Prostate gland (tissue), 2 donors: ENCODE results near the gene OSBP2. TPM values are rescaled to one million over a fixed set of nuclear protein-coding genes. Genes with fewer than 3 reads are reported as not detected.

Source experiments
- DNase-seq: peaks from one replicate; pipeline ENCODE4 v3.0.0-alpha.2; 2019; ENCODE audit warnings: low spot score
- H3K27ac ChIP-seq, 2 donors: fragments of 200-600 bp; sonication (generic); 2 replicates each; pipeline ENCODE4 v1.5.1; 2017 to 2019
- H3K27me3 ChIP-seq: fragments of 200-600 bp; sonication (generic); replicated peaks from 2 replicates; pipeline ENCODE4 v1.5.1; 2019; ENCODE audit not compliant: insufficient read depth
- H3K36me3 ChIP-seq, 2 donors: fragments of 200-600 bp; sonication (generic); 1 replicate in 1 of 2; 2 replicates in 1 of 2; pipeline versions ENCODE4 v1.5.1 to v1.8.1; 2017 to 2019
- H3K4me1 ChIP-seq: fragments of 200-600 bp; sonication (generic); replicated peaks from 2 replicates; pipeline ENCODE4 v1.5.1; 2019
- H3K4me3 ChIP-seq, 2 donors: fragments of 200-600 bp; sonication (generic); 2 replicates each; pipeline ENCODE4 v1.5.1; 2017 to 2019
- H3K9me3 ChIP-seq: fragments of 200-600 bp; sonication (generic); 2 replicates; pipeline ENCODE4 v1.5.1; 2017
- CTCF ChIP-seq, 4 experiments: fragments of 200-600 bp in 2 of 4; fragments of 450-650 bp in 2 of 4; sonication (generic) in 2 of 4; IDR thresholded peaks; 1 replicate in 3 of 4; 2 replicates in 1 of 4; pipeline ENCODE4 v1.5.1; 2016 to 2019; ENCODE audit warnings: antibody characterized with exemption in 4 of 4, mild to moderate bottlenecking in 2 of 4, moderate library complexity in 2 of 4
- POLR2A ChIP-seq: fragments of 450-650 bp; IDR thresholded peaks from one replicate; pipeline ENCODE4 v1.6.1; 2016; ENCODE audit warnings: antibody characterized with exemption, mild to moderate bottlenecking
- POLR2AphosphoS5 ChIP-seq: sonication (generic); formaldehyde crosslinking; IDR thresholded peaks from one replicate; pipeline ENCODE4 v1.6.1; 2017; ENCODE audit warnings: antibody characterized with exemption
- WGBS: methylation state at CpG from one replicate; pipeline ENCODE4 v1.1.5; 2018; 5-methylcytosine and 5-hydroxymethylcytosine counted together
- intact Hi-C: fragments of 100-400 bp; cut with DNase I; formaldehyde crosslinking; loops from one replicate; pipeline ENCODE4 v1.14.2; 2022
- total RNA-seq, 2 donors: library from RNA; depleted of rRNA; stranded (reverse); fragments of >200 nt; gene quantifications; one replicate each; pipeline ENCODE4 v1.1.0, GENCODE V29; 2016

The OSBP2 gene
- total RNA-seq, 2 donors from 2014 or later = 4.5 to 16.2 TPM

GRCh38 chr22:30866811-30867271 is 172.2 kb downstream of the OSBP2 start:
- H3K27me3 ChIP-seq = no peaks in the 10 kb centered on the region
- no peaks in the 10 kb centered on the region for H3K9me3 ChIP-seq
- TF ChIP-seq POLR2AphosphoS5 (no peak), CTCF (IDR thresholded peaks at IDR 0.05) (no peak), POLR2A (no peak)
- H3K27ac ChIP-seq = no peak overlapping the region
- no peaks in the 10 kb centered on the region for H3K36me3 ChIP-seq
- DNase-seq = no peak
- intact Hi-C loops = no loop called here
- 91% methylated on average over 4 of the region's 4 CpGs for WGBS
- H3K4me1 ChIP-seq = no peaks in the 10 kb centered on the region
- H3K4me3 ChIP-seq = no peak overlapping the region

GRCh38 chr22:30867746-30868662 is 173.3 kb downstream of the OSBP2 start:
- intact Hi-C loops = no loop called here
- no peak for DNase-seq
- Histone ChIP-seq H3K4me3 (no peak overlapping the region), H3K9me3 (no peaks in the 10 kb centered on the region), H3K4me1 (no peaks in the 10 kb centered on the region), H3K36me3 (no peaks in the 10 kb centered on the region), H3K27me3 (no peaks in the 10 kb centered on the region), H3K27ac (no peak overlapping the region)
- TF ChIP-seq POLR2A (no peak), CTCF (IDR thresholded peaks at IDR 0.05) (no peak), POLR2AphosphoS5 (no peak)
- whole genome bisulfite sequencing = 94% methylated on average over 18 of the region's 19 CpGs

GRCh38 chr22:30868663-30869385 is 174.2 kb downstream of the OSBP2 start:
- no peaks in the 10 kb centered on the region for H3K4me1 ChIP-seq
- DNase-seq = no peak
- H3K4me3 ChIP-seq = no peak overlapping the region
- no peak overlapping the region for H3K27ac ChIP-seq
- TF ChIP-seq POLR2AphosphoS5 (no peak), POLR2A (no peak), CTCF (IDR thresholded peaks at IDR 0.05) (no peak)
- intact Hi-C loops = no loop called here
- no peaks in the 10 kb centered on the region for H3K27me3 ChIP-seq
- H3K36me3 ChIP-seq = no peaks in the 10 kb centered on the region
- 73% methylated on average over 12 of the region's 12 CpGs for WGBS
- H3K9me3 ChIP-seq = no peaks in the 10 kb centered on the region

- DNase-seq = no peak
- intact Hi-C loops = no loop called here
- no peaks in the 10 kb centered on the region for H3K27me3 ChIP-seq
Measured at GRCh38 chr22:30869667-30870395, 175.2 kb downstream of the OSBP2 start.

More at GRCh38 chr22:30869667-30870395, 175.2 kb downstream of the OSBP2 start:
- 94% methylated on average over 15 of the region's 15 CpGs for WGBS
- no peaks in the 10 kb centered on the region for H3K36me3 ChIP-seq
- no peaks in the 10 kb centered on the region for H3K9me3 ChIP-seq
- TF ChIP-seq POLR2A = no peak
- TF ChIP-seq CTCF (IDR thresholded peaks at IDR 0.05) = no peak
- no peak for TF ChIP-seq POLR2AphosphoS5
- H3K4me3 ChIP-seq = no peak overlapping the region
- no peak overlapping the region for H3K27ac ChIP-seq
- no peaks in the 10 kb centered on the region for H3K4me1 ChIP-seq
